HCT116 (cell line): ENCODE data around the gene EVX2. TPM values are rescaled to one million over a fixed set of nuclear protein-coding genes. Genes with fewer than 3 reads are reported as not detected.

Experiments used
- ATAC-seq: fragments of 200-7000 bp; cut with Tn5 transposase; 2 replicates; pipeline ENCODE4 v1.9.1; 2020; ENCODE audit warnings: mild to moderate bottlenecking, moderate library complexity
- BruUV-seq: library from RNA; stranded (reverse); fragments of 400-500 nt; replicated peaks from 2 replicates; lab custom pipeline; 2021; lab: Mats Ljungman, UMichigan
- CTCF ChIA-PET: fragments of 300-600 bp; sonication (Branson Sonifier 250); formaldehyde crosslinking; loops from one replicate; lab custom pipeline; 2021; ENCODE audit warnings: antibody characterized with exemption; lab: Charles Lee
- POLR2A ChIA-PET: fragments of 300-600, 350-600 bp; sonication (Branson Sonifier 250); formaldehyde crosslinking; loops from one replicate; lab custom pipeline; 2021; ENCODE audit warnings: antibody characterized with exemption; lab: Charles Lee
- RAD21 ChIA-PET, 2 experiments: fragments of 300-600 bp; sonication (Branson Sonifier 250); formaldehyde crosslinking; loops; one replicate each; lab custom pipeline; 2023; ENCODE audit warnings: low total read pairs in 2 of 2; ENCODE audit not compliant: uncharacterized antibody in 2 of 2, unreplicated experiment in 2 of 2, low non-redundant PET in 1 of 2; lab: Charles Lee
- DNase-seq: peaks from one replicate; pipeline ENCODE4 v3.0.0-alpha.2; 2010; ENCODE audit warnings: low read depth, low spot score
- H2AFZ ChIP-seq: fragments of 200-600 bp; shearing (Covaris generic), sonication (generic); 2 replicates; pipeline ENCODE4 v1.6.1; 2017; ENCODE audit warnings: low read depth, mixed run types, mixed read lengths, antibody characterized with exemption, low read length; ENCODE audit not compliant: poor library complexity, severe bottlenecking
- H3K27ac ChIP-seq: 2 replicates; pipeline ENCODE4 v1.5.1; 2012; ENCODE audit warnings: low read depth, low read length
- H3K27me3 ChIP-seq: fragments of 200-600 bp; sonication (generic); 2 replicates; pipeline ENCODE4 v1.6.1; 2016; ENCODE audit warnings: mixed run types, low read length, mixed read lengths; ENCODE audit not compliant: insufficient read depth
- H3K36me3 ChIP-seq, 2 experiments: fragments of 200-500 bp in 1 of 2; fragments of 200-600 bp in 1 of 2; sonication (Bioruptor generic) in 1 of 2; sonication (generic) in 1 of 2; 2 replicates each; pipeline versions ENCODE4 v1.5.1 to v1.6.1; 2014 to 2016; ENCODE audit warnings: low read length in 2 of 2, inconsistent platforms in 1 of 2, mixed read lengths in 1 of 2, mixed run types in 1 of 2; ENCODE audit not compliant: insufficient read depth in 2 of 2, control insufficient read depth in 1 of 2
- H3K4me1 ChIP-seq, 2 experiments: fragments of 200-600 bp in 1 of 2; sonication (generic) in 1 of 2; 2 replicates each; pipeline versions ENCODE4 v1.5.1 to v1.6.1; 2012 to 2017; ENCODE audit warnings: low read length in 2 of 2, inconsistent platforms in 1 of 2, mild to moderate bottlenecking in 1 of 2, mixed read lengths in 1 of 2, mixed run types in 1 of 2, moderate library complexity in 1 of 2; ENCODE audit not compliant: insufficient read depth in 2 of 2, control insufficient read depth in 1 of 2
- H3K4me2 ChIP-seq: fragments of 200-600 bp; sonication (generic); 2 replicates; pipeline ENCODE4 v1.6.1; 2017; ENCODE audit warnings: mixed run types, low read length, mixed read lengths
- H3K4me3 ChIP-seq, 2 experiments: fragments of 200-600 bp in 1 of 2; sonication (generic) in 1 of 2; replicated peaks in 1 of 2; 2 replicates each; pipeline ENCODE4 v1.5.1; 2011 to 2016; ENCODE audit warnings: low read length in 2 of 2, control low read depth in 1 of 2, low read depth in 1 of 2, mild to moderate bottlenecking in 1 of 2, mixed read lengths in 1 of 2, mixed run types in 1 of 2
- H3K79me2 ChIP-seq: fragments of 200-600 bp; sonication (generic); 2 replicates; pipeline ENCODE4 v1.6.1; 2017; ENCODE audit warnings: mild to moderate bottlenecking, mixed run types, low read length, moderate library complexity, mixed read lengths; ENCODE audit not compliant: insufficient read depth
- H3K9ac ChIP-seq: fragments of 200-600 bp; sonication (generic); 2 replicates; pipeline ENCODE4 v1.6.1; 2016; ENCODE audit warnings: low read length, mixed read lengths
- H3K9me2 ChIP-seq: fragments of 200-600 bp; sonication (generic), shearing (Covaris generic); 2 replicates; pipeline ENCODE4 v1.6.1; 2017; ENCODE audit warnings: mixed run types, mild to moderate bottlenecking, moderate library complexity; ENCODE audit not compliant: insufficient read depth
- H3K9me3 ChIP-seq, 2 experiments: fragments of 200-500 bp in 1 of 2; fragments of 200-600 bp in 1 of 2; sonication (Bioruptor generic) in 1 of 2; sonication (generic) in 1 of 2; 2 replicates each; pipeline ENCODE4 v1.6.1; 2014 to 2017; ENCODE audit warnings: low read length in 2 of 2, mixed read lengths in 2 of 2, inconsistent platforms in 1 of 2, low read depth in 1 of 2, mild to moderate bottlenecking in 1 of 2, mixed run types in 1 of 2, moderate library complexity in 1 of 2; ENCODE audit not compliant: control insufficient read depth in 1 of 2, insufficient read depth in 1 of 2
- H4K20me1 ChIP-seq: fragments of 200-600 bp; sonication (generic), shearing (Covaris generic); 2 replicates; pipeline ENCODE4 v1.6.1; 2017; ENCODE audit warnings: mixed run types, mild to moderate bottlenecking, moderate library complexity; ENCODE audit not compliant: insufficient read depth
- CTCF ChIP-seq, 3 experiments: fragments of 200-600 bp in 1 of 3; sonication (generic) in 1 of 3; IDR thresholded peaks in 2 of 3; conservative IDR thresholded peaks in 1 of 3; 2 replicates each; pipeline ENCODE4 v1.5.1; 2012 to 2017; ENCODE audit warnings: low read depth in 2 of 3, low read length in 2 of 3, antibody characterized with exemption in 1 of 3, borderline replicate concordance in 1 of 3, control low read depth in 1 of 3, mild to moderate bottlenecking in 1 of 3, mixed read lengths in 1 of 3, mixed run types in 1 of 3, moderate library complexity in 1 of 3; ENCODE audit not compliant: insufficient read depth in 1 of 3
- EGR1 ChIP-seq: IDR thresholded peaks from 2 replicates; pipeline ENCODE4 v1.6.1; 2012; ENCODE audit warnings: low read depth
- EZH2 ChIP-seq: fragments of 200-600 bp; sonication (generic); IDR thresholded peaks from 2 replicates; pipeline ENCODE4 v1.6.1; 2017; ENCODE audit warnings: antibody characterized with exemption, mixed run types
- MAX ChIP-seq: IDR thresholded peaks from 2 replicates; pipeline ENCODE4 v1.6.1; 2012
- POLR2AphosphoS5 ChIP-seq: IDR thresholded peaks from 2 replicates; pipeline ENCODE4 v1.6.1; 2011; ENCODE audit warnings: mild to moderate bottlenecking, low read depth, low read length, moderate library complexity
- REST ChIP-seq: IDR thresholded peaks from 2 replicates; pipeline ENCODE4 v1.6.1; 2012; ENCODE audit warnings: low read depth
- SIN3A ChIP-seq: IDR thresholded peaks from 2 replicates; pipeline ENCODE4 v1.6.1; 2012; ENCODE audit warnings: low read depth
- SRF ChIP-seq: IDR thresholded peaks from 2 replicates; pipeline ENCODE4 v1.6.1; 2012; ENCODE audit warnings: low read depth
- ZFX ChIP-seq: fragments of 450-650 bp; IDR thresholded peaks from 2 replicates; pipeline ENCODE4 v1.6.1; 2017
- ZNF274 ChIP-seq: fragments of 200-500 bp; sonication (Bioruptor generic); IDR thresholded peaks from 2 replicates; pipeline ENCODE4 v1.6.1; 2014; ENCODE audit warnings: mild to moderate bottlenecking, low read depth, low read length, inconsistent platforms
- intact Hi-C: fragments of 100-400 bp; cut with micrococcal nuclease; formaldehyde crosslinking; loops from 2 replicates; pipeline ENCODE4 v1.10.0; 2022
- total RNA-seq: library from RNA; stranded (reverse); gene quantifications from one replicate; pipeline ENCODE4 v1.2.1, GENCODE V29; 2021; ENCODE audit not compliant: unreplicated experiment

EVX2 gene
- total RNA-seq, 1 experiment from 2014 or later, result not detected

GRCh38 chr2:176105078-176105729 lies 21.4 kb upstream of the EVX2 start:
- Histone ChIP-seq H3K9me2 (no peaks in the 10 kb centered on the region), H3K27me3 (no peaks in the 10 kb centered on the region), H3K9ac (no peak overlapping the region), H3K27ac (no peak overlapping the region), H2AFZ (no peak overlapping the region), H3K79me2 (no peaks in the 10 kb centered on the region), H3K36me3 (no peaks in the 10 kb centered on the region), H4K20me1 (no peaks in the 10 kb centered on the region), H3K4me2 (no peak overlapping the region), H3K4me3 (no peak overlapping the region), H3K9me3 (no peaks in the 10 kb centered on the region), H3K4me1 (peaks cover 0 to 11% of the 10 kb centered on the region in 2 experiments; a peak in 1 of 4 replicates)
- TF ChIP-seq ZNF274, result no peak
- no peak for TF ChIP-seq CTCF (IDR thresholded peaks at IDR 0.05 in 2 of 3, conservative IDR thresholded peaks at IDR 0.05 in 1 of 3; ENCODE audit: borderline replicate concordance in 1 of 3, insufficient read depth in 1 of 3, low read depth in 2 of 3, low read length in 2 of 3)
- no peak for TF ChIP-seq MAX
- no peak for TF ChIP-seq REST
- no peak for TF ChIP-seq SIN3A
- no peak for TF ChIP-seq EZH2
- TF ChIP-seq EGR1, result no peak
- TF ChIP-seq ZFX, result no peak
- TF ChIP-seq POLR2AphosphoS5, result no peak
- no peak for TF ChIP-seq SRF
- no peak for DNase-seq
- no TSS peak for BruUV-seq
- ChIA-PET RAD21 (no interaction called here), POLR2A (no interaction called here), CTCF (no interaction called here)
- intact Hi-C loops, result no loop called here
- no peak for ATAC-seq
